Amniotic epithelial cell (primary cell): ENCODE data around the gene HIRA.
"Not testable (repeated sequence)": the region's sequence is repeated elsewhere in the genome, so short reads cannot be mapped to it uniquely, and the experiment has no call there.

ENCODE experiments used
- DNase-seq: peaks from one replicate; pipeline ENCODE4 v3.0.0-alpha.2; 2010; ENCODE audit warnings: low read depth

The HIRA gene

GRCh38 chr22:19382240-19382639, 49.3 kb downstream of the HIRA start:
- DNase-seq = no peak

GRCh38 chr22:19378344-19378674, 53.2 kb downstream of the HIRA start:
- no peak for DNase-seq

GRCh38 chr22:19377565-19378343, 53.8 kb downstream of the HIRA start:
- DNase-seq = no peak

- no peak for DNase-seq
Observed at GRCh38 chr22:19376971-19377370, 54.6 kb downstream of the HIRA start.

- DNase-seq = no peak
Observed at GRCh38 chr22:19376247-19376646, 55.3 kb downstream of the HIRA start.

GRCh38 chr22:19375435-19375834, 56.1 kb downstream of the HIRA start:
- DNase-seq = no peak

GRCh38 chr22:19374410-19374809, 57.1 kb downstream of the HIRA start:
- DNase-seq = no peak

GRCh38 chr22:19373450-19373849, 58.1 kb downstream of the HIRA start:
- DNase-seq = no peak

- no peak for DNase-seq
Observed at GRCh38 chr22:19371893-19372292, 59.6 kb downstream of the HIRA start.

- no peak for DNase-seq
Observed at GRCh38 chr22:19368876-19369275, 62.7 kb downstream of the HIRA start.

- DNase-seq = no peak
Observed at GRCh38 chr22:19367763-19368367, 63.7 kb downstream of the HIRA start.

- not testable (repeated sequence) for DNase-seq
Observed at GRCh38 chr22:19363541-19363940, 68.0 kb downstream of the HIRA start.

GRCh38 chr22:19361501-19362103, 69.9 kb downstream of the HIRA start:
- no peak for DNase-seq

- DNase-seq = no peak
Observed at GRCh38 chr22:19360862-19361261, 70.7 kb downstream of the HIRA start.

GRCh38 chr22:19360300-19360792, 71.2 kb downstream of the HIRA start:
- no peak for DNase-seq

GRCh38 chr22:19359554-19360299, 71.8 kb downstream of the HIRA start:
- DNase-seq = no peak

GRCh38 chr22:19358703-19359553, 72.6 kb downstream of the HIRA start:
- DNase-seq = no peak

- DNase-seq = no peak
Observed at GRCh38 chr22:19358195-19358594, 73.3 kb downstream of the HIRA start.

- DNase-seq = no peak
Observed at GRCh38 chr22:19357270-19358105, 74.0 kb downstream of the HIRA start.

- no peak for DNase-seq
Observed at GRCh38 chr22:19356708-19357269, 74.7 kb downstream of the HIRA start.
